Stimulated activated CD4-positive, alpha-beta T cell treated with anti-CD3 and anti-CD28 coated beads, Interleukin-2, amount 100 ng/mL, for 48 hours (primary cell): ENCODE data around the gene RSPH4A.
A peak's percentile ranks its signal among the peaks of the same experiment; 100 is the strongest.
"Not testable (repeated sequence)": the region's sequence is repeated elsewhere in the genome, so short reads cannot be mapped to it uniquely, and the experiment has no call there.

ENCODE experiments used
- DNase-seq, 2 donors: peaks; one replicate each; pipeline ENCODE4 v3.0.0-alpha.2; 2020

The RSPH4A gene

DNA sequence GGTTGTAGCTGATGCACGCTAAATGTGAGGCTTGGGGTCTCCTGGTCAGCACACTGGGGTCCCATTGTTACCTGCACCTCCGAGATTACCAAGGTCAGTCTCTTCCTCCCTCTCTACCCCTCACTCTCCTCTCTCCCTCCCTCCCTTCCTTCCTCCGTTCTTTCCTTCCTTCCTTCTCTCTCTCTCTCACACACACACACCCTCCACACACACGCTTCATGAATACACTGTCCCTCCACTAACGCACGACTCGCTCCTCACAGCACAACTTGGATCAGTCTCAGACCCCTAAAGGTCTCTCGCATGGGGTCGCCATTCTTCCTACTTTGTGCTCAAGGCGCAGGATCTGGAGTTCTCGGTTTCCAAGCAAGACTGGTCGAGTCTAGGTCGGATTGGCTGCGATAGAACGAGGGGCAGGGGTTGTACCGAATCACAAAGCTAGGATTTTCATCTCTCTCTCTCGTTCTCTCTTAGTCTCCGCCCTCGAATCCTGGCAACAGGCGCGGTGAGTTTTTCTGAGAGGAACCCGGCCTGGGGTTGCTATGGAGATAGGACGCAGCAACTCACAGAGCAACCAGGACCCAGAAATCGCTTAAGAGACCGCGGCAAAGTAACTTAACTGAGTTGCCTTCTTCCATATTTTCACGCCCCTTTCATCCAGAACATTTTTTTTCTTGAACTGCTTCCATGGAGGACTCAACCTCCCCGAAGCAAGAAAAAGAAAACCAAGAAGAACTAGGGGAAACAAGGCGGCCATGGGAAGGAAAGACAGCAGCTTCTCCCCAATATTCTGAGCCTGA lies at the start of gene RSPH4A:
TSS of gene RSPH4A (plus strand) at position 543 of the 800 bp plus-strand sequence. CDS start at position 688, 145 bp downstream.
- peak; percentile 58 to 59 for DNase-seq

DNA sequence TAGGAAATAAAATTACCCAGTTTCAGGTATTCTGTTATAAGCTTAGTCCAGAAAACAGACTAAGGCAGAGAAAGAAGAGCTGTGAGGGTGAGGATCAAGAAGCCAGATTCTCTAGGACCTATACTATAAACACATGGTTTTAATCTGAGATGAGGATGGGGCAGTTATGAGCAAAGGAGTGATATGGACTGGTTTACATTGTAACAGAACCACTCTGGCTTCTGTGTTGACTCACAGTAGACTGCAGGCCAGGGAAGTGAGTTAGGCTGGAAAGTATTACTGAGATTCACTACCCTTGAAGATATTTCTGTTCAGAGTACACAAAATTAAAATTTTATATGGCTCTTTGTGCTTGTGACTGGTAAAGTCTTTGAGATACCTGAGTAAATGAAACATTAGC lies 48.2 kb upstream of the RSPH4A start:
- DNase-seq, result no peak

DNA sequence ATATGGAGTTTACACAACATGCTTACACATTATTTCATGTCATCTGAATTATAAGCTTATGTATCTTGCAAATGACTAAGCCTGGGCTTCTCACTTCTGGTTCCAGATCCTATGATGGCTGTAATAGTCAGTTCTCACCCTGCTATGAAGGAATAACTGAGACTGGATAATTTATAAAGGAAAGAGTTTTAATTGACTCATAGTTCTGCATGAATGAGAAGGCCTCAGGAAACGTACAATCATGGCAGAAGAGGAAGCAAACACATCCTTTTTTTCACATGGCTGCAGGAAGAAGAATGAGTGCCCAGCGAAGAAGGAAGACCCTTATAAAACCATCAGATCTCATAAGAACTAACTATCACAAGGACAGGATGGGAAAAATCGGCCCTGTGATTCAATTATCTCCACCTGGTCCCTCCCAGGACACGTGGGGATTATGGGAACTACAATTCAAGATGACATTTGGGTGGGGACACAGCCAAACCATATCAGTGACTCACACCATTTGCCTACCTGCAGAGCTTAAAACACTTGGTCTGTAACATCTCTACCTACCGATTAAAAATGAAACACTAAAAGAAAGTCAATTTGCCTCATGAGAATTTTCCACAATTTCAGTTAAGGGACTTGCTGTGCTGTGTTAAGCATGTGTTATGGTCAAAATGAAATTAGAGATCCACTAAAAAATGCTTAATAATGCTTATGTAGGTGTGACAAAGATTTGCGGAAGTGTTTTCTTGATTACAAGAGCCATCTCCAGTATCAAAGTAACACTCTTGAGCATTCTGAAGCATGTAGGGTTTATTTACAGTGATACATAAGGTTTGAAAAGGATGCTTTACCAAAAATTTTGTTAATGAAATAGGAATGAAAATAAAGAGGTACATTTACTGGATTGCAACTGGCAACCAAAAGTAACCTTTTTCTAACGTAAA lies 47.2 kb upstream of the RSPH4A start:
- no peak for DNase-seq

DNA sequence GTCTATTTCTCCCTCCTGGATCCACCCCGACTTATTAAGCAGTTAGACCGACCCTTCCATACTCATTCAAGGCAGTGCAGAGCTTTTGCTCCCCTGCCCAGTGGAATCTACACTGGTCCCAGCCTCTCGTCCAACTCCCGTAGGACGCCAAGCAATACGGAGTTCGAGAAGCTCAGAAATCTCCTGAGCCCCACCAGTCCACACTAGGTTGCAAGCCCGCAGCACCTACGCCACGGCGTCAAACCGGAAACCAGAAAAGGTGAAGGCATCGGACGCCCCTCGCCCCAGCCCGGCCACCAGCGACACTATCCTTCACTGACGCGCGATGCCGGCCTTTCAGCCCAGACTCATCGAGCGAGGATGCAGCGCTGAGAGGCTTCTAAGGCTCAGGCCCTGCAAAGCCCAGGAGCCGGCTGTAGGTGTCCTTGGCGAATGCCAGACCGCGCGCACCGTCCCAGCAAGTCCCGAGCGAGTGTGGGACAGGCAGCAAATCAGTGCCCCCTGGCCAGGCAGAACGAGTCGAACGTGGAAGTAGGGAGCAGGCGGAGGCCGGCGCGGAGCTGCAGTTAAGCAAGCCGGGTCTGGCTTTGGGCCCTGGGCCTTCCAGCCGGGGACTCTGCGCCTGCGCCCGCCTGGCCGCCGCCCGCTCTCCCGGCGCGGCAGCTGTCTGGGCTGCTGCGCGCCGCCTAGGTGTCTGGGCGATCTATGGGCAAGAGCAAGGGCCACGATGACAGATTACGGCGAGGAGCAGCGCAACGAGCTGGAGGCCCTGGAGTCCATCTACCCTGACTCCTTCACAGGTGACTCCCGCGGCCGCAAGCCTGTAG lies 45.2 kb upstream of the RSPH4A start, which contains the start of gene RWDD1:
TSS of gene RWDD1 (plus strand) at position 649 of the 827 bp plus-strand sequence. CDS start at position 728, 79 bp downstream.
- peak; percentile 93 to 95 for DNase-seq

DNA sequence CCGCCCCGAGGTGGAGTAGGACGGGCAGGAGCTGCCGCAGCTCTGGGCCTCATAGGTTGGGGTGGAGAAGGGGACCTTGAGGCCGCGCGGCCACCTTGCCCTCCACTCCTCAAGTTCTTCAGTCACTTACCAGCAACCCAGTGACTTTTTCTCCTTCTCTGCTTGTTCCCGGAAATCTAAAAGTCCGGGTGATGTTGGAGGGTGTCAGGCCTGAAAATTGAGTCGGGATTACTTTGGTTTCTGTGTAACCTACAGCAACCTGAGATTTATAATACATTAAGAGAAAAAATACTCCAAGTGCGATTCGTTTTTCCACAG lies 44.6 kb upstream of the RSPH4A start:
- DNase-seq, result no peak

DNA sequence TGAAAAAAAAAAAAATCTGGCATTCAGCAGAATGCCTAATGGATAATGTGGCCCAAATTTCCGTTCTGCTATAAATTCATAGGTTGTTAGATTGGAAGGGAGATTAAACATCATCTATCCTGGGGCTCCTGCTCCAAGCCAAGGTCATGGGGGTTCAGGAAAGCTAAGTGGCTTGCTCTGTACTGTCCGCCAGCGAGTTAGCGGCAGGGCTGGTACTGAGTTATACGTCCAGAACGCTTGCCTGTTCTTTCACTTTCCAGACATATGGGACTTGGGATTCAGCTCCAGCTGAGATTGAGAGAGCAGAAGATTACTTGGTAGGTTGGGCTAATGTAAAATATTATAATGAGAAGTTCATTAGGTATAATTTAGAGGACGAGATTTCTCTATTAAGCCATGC lies 44.1 kb upstream of the RSPH4A start:
- DNase-seq, result peak in 1 of 2 donors; percentile 14

DNA sequence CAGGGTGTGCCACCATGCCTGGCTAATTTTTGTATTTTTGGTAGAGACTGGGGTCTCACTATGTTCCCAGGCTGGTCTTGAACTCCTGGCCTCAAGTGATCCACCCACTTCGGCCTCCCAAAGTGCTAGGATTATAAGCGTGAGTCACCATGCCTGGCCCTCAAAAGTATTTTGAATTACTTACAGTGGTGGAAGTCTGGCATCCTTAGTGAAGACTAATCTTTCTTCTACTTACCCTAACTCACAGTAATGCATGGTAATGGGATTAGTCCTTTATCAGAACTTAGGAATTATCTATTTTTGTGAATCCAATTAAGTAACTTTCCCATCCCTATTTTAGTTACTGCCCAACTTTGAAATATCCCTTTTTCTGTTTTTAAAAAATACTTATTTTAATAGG lies 41.1 kb upstream of the RSPH4A start:
- DNase-seq, result no peak

DNA sequence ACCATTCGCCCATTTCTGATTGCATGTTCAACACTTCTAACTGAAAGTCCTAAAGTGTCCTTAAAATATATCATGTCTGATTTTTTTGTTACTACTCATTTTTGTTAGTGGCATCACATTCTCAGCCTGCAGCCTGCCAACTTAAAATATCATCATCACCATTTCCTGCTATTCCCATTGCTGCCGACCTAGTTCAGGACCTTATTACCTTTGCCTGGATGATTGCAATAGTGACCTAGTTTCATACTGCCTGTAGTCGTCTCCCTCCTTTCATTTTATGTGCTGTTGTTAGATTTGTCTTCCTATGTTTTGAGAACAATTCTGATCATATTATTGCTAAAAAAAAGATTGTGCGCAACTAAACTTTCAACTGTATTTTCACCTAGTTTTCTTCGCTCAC lies 38.8 kb upstream of the RSPH4A start:
- DNase-seq, result no peak

DNA sequence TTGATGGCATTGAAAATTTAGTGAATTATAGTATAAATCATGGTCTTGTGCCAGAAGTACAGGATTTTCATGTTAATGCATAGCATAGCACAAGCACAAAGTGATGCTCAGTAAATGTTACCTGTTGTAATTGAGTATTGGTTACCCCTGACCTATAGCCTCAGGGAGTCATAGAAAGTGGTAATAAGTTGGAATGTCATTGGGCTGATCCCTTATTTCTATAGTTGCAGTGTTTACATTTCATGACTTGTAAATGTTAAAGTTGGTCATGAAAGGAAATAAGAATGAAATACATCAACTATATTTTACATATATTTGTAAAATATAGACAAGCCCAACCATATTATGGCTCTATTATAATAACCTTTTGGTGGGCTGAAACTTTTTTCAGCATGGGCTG lies 37.9 kb upstream of the RSPH4A start:
- no peak for DNase-seq

DNA sequence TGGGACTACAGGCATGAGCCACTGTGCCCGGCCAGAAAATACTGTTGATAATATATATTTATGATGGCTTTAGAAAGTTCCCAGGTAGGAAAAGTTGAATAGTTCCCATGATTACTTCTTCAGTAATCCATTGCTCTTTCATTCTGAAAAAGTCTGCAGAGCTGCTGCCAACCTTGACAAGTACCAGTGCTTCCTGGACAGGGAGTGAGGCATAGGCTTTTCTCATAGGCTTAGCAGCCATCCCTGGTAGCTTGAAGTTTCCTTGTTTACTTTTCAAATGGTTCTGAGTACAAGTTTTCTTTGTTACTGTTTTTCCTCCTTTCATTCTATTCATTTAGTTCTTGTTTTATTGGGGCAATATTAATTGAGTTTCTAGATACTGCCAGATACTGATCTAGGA lies 37.1 kb upstream of the RSPH4A start:
- no peak for DNase-seq

DNA sequence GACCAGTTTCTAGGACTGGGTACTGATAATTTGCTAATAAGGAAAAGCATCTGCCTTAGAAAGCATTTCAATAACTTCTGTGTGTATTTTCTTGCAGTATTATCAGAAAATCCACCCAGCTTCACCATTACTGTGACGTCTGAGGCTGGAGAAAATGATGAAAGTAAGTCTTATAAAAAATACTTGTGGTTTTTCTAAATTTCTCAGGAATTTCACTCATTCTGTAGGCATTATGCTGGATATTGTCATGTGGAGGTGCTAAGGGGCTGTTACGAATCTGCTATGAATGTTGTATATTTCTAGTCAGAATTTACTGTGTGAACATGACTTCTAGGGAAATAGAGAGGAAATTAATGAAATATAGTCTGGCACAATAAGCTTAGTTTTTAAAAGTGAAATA lies 36.1 kb upstream of the RSPH4A start:
- DNase-seq, result no peak

DNA sequence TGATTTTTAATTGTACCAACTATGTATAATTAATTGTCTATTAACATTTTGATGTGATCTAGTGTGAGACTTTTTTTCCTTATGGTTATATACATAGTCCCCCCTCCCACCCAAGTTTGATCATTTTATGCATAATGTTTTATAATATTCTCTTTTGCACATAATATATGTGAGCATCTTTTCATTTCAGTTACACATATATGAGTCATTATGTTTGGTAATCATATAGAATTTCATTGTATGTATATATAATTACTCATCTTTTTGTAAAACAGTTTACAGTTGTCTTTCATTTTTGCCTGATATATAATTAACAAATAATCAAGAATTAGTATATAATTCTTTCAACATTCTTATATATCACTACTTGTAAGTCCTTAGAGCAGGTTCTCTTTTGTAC lies 30.0 kb upstream of the RSPH4A start:
- no peak for DNase-seq

DNA sequence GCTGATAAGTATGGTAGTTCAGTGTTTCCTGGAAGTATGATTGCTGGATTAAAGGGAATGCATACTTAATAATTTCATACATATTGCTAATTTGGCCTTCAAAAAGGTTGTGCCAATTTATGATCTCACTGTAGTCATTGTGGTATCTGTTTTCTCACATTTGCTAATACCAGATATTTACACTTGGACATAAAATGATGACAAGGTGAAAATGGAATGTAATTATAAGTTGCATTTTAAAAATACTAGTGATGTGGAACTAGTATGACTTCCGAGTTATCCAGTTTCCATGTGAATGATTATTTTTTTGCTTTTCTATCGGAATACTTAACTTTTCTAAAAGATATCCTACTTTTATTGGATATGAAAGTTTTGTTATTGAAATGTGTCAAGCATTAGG lies 29.5 kb upstream of the RSPH4A start:
- DNase-seq, result no peak

DNA sequence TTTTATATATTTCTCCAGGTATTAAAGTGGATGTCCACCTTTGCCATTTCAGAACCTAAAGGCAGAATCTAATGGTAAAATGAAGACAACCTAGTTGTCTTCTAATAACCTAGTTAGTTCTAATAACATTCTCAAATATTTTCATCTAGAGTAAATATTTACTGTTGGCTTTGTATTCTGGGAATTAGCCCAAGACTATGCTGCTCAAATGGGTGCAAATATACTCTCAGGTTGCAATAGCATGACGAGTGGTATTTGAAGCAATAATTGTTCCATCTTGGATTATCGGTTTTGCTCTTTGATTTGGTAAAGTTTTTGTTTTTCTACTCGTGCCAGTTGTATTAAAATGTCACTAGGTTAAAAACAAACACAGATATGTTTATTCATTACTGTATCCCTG lies 21.0 kb upstream of the RSPH4A start:
- DNase-seq, result no peak

DNA sequence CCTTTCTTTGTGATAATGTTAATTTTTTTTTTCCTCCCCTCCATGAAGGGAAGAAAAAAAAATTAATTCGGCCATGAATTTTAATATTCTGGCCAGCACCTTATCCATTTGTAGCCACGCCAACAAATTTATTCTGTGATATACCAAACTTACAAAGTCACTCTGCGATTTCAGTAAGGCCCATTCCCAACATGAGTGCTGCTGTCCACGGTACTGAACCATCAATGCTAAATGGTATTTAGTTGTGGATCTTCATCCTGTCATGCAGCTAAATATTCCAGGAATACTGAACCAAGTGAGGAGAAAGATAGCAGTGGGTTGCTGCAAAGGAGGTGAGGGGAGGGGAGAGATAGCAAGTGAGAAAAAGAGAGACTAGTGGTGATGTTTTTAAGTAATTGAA lies 19.5 kb upstream of the RSPH4A start:
- no peak for DNase-seq

DNA sequence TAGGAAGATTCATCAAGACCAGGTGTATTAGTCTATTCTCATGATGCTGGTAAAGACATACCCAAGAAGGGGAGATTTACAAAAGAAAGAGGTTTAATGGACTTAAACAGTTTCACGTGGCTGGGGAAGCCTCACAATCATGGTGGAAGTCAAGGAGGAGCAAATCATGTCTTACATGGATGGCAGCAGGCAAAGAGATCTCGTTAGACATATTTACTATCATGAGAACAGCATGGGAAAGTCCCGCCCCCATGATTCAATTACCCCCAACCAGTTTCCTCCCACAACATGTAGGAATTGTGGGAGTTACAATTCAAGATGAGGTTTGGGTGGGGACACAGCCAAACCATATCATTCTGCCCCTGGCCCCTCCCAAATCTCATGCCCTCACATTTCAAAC lies 12.4 kb upstream of the RSPH4A start:
- not testable (repeated sequence) for DNase-seq

DNA sequence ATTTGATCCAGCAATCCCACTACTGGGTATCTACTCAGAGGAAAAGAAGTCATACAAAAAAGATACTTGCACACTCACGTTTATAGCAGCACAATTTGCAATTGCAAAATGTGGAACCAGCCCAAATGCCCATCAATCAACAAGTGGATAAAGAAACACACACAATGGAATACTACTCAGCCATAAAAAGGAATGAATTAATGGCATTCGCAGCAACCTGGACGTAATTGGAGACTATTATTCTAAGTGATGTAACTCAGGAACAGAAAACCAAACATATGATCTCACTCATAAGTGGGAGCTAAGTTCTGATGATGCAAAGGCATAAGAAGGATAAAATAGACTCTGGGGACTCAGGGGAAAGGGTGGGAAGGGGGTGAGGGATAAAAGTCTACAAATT lies 11.4 kb upstream of the RSPH4A start:
- DNase-seq, result not testable (repeated sequence)

DNA sequence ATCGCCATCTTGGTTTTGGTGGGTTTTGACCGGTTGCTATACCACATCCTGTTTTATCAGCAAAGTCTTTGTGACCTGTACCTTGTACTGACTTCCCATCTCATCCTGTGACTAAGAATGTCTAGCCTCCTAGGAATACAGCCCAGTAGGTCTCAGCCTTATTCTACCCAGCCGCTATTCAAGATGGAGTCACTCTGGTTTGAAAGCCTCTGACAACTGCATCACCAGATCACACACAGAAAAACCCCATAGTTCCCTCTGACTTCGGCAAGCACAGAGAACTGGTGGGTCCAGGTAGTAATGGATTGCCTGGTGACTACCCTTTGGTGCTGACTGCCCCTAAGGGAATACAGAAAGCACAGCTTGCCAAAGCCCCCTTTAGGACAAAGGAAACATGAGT lies 10.3 kb upstream of the RSPH4A start:
- no peak for DNase-seq

DNA sequence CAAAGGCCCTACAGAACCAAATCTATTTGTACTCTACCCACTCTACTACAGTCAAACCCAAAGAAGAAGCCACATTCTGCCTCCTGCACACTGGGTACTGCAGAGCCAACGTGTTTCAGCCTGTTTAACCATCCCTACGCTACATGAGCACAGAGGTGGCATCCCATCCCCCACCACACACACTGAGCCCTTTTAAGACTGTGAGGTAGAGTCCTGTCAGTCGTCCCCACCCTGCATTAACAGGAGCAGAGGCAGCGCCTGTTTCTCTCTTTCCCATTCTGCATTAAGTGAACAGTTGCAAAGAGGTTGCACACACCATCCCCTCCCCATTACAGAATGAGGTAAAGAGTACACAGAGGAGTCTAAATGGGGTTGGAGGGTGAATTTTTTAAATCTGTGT lies 5.2 kb upstream of the RSPH4A start:
- no peak for DNase-seq

DNA sequence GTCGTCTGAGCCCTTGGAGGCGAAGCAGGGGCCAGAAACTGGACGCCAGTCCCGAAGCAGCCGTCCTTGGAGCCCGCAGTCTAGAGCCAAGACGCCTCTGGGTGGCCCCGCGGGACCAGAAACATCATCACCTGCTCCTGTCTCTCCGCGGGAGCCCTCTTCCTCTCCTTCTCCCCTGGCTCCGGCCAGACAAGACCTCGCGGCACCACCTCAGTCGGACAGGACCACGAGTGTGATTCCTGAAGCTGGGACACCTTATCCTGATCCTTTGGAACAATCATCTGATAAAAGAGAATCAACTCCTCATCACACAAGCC lies 416 bp downstream of the RSPH4A start:
- no peak for DNase-seq

DNA sequence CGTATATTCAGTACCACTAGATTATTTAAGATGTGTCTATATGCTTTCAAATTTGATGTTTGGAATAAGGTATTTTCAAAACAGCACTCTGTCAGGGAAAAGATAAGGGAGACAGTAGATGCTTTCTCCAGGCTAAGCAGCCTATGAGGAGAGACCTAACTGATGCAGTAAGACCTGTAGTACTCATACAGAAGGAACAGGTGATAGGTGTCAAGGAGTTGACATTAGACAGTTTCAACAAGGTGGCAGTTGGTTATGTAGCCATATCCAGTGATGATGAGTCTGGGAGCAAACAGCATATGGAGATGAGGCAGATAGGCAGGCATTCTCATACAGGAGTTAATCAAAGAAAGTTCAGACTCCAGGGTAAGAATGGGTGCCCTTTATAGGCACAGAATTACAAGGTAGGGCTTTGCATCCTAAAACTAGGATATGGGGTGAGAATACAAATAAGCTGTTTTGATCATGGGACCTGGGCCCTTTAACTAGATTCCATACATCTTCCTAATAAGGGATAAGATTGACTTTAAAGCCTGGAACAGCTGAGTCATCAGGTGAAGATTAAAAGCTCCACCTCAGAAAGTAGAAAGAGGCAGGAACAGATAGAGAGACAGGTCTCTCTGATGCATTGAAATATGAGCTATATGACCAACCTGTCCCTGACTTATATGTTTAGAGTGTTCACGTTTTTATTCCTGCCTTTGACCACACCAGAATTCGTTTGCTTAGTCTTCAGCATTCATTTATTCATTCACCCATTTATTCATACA lies 7.9 kb downstream of the RSPH4A start:
- no peak for DNase-seq

DNA sequence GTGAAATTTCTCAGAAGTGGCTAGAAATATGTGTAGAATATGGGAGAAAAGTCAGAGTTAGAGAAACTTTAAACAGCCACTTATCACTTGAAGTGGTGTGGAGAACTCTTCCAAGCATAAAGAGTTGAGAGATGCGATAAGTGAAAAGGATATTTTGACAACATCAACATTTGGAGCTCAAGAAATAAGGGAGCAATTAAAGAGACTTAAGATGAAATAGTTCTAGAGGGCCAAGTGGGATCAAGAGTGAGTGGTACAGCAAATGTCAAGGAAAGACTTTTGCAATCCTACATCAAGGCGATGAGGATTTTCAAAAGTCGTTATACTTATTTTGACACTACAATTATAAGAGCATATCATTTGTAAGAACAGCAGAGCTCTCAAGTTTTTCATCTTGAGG lies 9.6 kb downstream of the RSPH4A start:
- no peak for DNase-seq

DNA sequence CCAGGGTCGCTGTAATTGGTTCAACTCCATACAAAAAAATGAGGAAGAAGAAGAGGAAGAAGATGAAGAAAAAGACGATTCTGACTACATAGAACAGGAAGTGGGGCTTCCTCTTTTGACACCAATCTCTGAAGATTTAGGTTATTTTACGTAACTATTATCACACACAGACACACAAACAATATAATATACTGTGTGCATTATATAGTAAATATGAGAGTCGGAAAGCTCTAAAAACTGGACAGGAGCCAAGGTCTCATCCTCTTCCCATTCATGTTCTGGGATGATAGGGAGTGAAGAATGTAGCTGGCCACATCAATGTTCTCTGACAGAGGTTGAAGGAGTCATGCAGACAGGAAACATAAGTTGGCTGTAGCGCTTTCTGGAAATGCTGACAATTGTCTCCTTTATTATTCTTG lies 13.3 kb downstream of the RSPH4A start:
- DNase-seq, result no peak
